Middle frontal gyrus (tissue), 1 donor: Measurements from ENCODE around the gene ADORA2A.

ENCODE experiments used
- DNase-seq: peaks from one replicate; pipeline ENCODE4 v3.0.0-alpha.2; 2015; ENCODE audit warnings: low spot score; ENCODE audit errors: extremely low spot score

ADORA2A gene

DNA sequence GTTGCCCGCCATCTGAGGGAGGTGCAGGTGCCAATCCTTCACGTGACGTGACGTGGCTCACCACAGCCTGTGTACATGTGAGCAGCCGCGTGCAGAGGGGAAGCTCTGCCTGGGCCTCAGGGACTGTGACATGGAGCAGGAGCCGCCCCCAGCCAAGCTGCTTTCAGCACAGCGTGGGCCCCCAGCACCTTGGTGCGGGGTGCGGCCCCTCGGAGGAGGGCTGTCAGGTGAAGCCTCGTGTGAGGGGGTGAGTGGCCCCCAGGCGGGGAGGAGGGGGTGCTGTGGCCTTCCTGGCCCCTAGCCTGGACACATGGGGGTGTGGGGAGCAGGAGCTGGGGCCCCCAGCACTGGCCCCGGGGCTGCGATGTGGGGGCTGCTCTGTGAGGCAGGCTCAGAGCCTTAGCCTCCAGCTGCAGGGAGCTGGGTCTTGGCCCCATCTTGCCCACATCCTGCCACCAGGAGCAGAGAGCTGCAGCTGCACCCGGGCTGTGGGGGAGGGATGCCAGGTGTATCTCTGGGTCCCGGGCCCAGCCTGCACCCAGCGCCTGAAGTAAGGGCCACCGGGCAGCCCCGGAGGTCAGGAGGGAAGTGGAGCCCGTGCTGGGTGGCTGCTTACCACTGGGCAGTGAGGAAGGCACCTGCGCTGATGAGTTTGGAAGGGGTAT lies at the start of gene ADORA2A:
Gene ADORA2A (plus strand): TSS at position 100 of the 665 bp plus-strand sequence. CDS start 5,806 bp downstream, outside the sequence.
- DNase-seq = no peak

DNA sequence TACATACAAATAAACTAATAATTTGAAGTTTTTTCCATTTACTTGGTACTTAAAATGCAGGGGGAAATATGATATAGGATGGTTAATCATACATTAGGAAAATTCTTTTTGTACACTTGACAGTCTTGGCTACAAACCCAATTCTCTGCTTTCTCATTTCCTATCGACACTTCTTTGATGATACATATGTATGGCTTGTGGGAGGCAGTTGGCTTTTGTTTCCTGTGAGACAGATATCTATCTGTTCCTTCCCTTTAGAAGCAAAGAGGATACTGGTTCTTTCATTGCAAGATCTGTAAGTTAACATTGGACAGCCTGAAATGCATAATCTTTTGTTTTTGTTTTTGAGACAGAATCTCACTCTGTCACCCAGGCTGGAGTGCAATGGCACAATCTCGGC lies 47.9 kb upstream of the ADORA2A start:
- DNase-seq = no peak

GRCh38 chr22:24380220-24380904 lies 47.0 kb upstream of the ADORA2A start:
- DNase-seq = no peak

DNA sequence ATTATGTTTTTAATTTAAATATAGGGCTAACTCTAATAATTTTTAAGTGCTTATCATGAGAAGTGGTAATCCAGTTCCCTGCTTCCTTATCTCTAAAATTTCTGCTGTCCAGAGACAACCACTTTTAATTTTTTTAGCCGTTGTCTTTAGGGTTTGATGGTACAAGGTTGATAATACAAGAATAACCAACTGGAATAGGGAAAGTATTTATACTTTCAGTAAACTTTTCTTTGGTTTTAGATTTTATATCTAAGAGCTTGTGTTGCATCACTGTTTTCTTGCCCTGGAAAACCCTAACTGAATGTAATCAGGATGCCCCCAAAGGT lies 46.5 kb upstream of the ADORA2A start:
- DNase-seq = no peak

- no peak for DNase-seq
Observed at GRCh38 chr22:24383061-24383460, 44.3 kb upstream of the ADORA2A start.

DNA sequence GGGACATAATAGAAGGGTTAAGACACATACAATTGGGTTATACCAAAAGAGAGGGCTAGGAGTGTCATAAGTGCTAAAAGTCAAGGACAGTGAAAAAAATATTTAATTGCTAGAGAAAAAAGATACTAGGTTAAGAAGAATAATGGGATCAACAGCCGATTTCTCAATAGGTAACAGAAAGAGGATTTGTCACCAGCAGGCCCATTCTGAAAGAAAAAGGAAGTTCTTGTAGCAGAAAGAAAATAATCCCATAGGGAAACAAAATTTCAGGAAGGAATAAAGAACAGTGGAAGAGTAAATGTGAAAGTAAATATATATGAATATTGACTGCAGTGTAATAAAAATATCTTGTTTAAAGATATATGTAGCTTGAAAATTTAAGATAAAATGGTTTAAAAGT lies 43.3 kb upstream of the ADORA2A start:
- DNase-seq = no peak

- DNase-seq = no peak
Observed at GRCh38 chr22:24386937-24387471, 40.4 kb upstream of the ADORA2A start.

DNA sequence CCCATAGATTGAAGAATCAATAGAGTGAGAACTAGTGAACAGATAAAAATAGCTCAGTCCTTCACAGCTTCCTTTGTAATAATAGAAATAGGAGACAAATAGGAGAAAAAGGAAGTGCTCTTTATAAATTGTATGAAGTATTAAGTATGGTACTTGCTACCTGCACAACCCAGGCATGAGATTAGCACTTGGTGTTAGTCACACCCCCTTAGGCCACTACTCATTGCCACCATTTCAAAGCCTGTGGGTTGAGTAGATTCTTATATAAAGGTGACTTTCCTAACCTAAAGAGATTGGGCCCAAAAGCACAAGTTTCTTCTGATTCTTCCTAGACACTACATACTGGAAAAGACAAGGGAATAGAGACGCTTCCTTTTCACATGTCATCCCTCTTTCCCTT lies 37.7 kb upstream of the ADORA2A start:
- no peak for DNase-seq

- DNase-seq = no peak
Observed at GRCh38 chr22:24390156-24390555, 37.2 kb upstream of the ADORA2A start.

DNA sequence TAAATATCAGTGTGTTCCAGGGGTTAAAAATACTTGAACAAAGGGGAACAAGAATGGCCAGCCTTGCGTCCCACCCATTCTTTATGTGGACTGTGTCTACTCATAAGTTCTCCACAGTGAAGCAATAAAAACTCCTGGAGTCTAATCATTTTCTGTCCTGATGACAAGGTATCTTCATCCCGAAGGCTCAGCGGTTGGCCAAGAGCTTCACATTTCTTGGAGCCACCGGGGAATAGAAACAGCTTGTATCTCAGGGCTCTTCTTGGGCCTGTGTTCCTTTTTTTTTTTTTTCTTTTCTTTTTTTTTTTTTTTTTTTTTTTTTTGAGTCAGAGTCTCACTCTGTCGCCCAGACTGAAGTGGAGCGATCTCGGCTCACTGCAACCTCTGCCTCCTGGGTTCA lies 36.8 kb upstream of the ADORA2A start:
- no peak for DNase-seq

DNA sequence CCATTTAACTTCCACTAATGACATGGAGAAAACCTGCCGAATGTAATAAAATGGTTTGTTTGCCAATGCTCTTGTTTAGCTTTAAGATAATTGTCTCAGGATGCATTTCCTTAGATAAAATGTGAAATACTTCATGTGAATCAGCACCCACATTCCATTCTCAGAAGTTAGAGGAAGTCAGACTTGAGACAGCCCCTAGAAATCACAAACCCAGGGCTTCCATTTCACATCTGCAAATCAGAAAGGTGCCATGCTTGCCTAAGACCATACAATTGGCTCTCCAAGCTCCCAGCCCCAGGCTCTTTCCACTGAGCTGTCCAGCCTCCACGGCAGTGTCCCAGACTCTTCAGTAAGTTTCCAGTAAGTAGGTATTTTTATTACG lies 35.6 kb upstream of the ADORA2A start:
- no peak for DNase-seq

DNA sequence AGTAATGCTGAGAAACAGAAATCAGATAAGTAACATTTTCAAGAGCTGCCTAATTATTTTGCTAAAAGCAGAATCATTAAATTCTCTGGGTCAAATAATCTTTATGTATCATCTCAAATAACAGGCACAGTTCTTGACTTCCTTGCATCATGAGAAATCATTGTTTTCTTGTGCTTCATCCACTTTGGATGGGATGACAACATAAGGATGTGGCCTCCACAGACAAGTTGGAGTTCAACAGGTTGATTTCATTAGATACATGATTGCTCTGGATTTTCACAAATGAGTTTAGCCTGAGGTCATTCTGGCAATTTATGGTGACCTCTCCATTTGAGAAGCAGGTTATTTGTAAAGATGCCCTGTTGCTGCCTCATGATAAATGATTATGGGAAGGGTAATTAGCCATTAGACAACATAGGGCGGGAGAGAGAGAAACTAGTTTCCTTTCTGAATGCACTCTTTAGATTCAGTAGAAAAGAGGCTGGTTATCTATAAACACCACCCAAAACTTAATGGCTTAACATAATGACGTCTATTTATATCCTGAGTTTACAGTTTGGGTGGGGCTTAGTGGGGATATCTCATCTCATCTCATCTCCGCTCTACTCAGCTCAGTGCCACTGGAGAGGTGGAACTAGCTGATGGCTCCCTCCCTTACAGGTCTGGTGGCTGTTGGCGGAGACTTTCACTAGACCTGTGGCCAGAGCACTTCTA lies 35.0 kb upstream of the ADORA2A start:
- DNase-seq = no peak

DNA sequence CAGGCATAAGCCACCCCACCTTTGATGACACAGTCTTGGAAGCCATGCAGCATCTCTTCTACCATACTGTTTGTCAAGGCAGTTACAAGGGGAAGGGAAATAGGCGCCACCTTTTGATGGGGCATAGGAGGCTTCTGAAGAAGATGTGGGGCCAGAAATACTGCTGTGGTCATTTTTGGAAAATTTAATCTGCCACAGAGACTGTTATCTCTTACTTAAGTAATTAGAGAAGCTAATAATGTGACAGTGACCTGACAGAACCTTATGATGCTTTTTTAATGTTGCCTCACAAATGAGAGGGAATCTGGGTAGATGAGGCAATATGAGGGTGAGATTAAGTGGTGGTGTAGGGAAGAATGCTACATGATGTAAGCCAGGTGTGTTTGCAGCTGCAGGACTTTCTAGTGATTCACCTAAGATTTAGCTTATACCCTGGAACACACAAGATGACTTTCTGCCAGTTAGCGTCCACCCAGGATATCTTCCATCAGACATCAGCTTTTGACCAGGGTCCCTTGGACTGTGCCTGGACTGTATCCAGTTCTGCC lies 34.3 kb upstream of the ADORA2A start:
- DNase-seq = no peak

- DNase-seq = no peak
Observed at GRCh38 chr22:24393848-24394247, 33.6 kb upstream of the ADORA2A start.

GRCh38 chr22:24394254-24394653 lies 33.1 kb upstream of the ADORA2A start:
- DNase-seq = no peak

DNA sequence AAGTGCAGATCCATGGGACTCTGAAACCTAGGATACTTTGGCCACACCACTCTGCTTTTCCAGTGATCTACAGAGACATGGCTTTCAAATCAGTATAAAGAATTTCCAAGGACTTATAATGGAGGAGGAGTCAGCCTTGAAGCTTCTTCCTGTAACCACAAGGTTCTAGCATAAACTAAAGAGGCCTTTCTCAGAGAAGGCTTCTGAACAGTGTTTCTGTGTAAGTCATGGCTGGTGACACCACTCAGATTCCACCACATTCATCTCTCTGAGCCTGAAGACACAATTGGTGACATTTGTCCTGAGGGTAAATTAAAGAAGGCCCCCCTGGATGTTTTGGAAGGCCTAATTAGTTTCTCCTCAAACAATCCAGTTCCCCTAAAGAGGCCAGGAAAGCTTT lies 29.0 kb upstream of the ADORA2A start:
- DNase-seq = no peak

DNA sequence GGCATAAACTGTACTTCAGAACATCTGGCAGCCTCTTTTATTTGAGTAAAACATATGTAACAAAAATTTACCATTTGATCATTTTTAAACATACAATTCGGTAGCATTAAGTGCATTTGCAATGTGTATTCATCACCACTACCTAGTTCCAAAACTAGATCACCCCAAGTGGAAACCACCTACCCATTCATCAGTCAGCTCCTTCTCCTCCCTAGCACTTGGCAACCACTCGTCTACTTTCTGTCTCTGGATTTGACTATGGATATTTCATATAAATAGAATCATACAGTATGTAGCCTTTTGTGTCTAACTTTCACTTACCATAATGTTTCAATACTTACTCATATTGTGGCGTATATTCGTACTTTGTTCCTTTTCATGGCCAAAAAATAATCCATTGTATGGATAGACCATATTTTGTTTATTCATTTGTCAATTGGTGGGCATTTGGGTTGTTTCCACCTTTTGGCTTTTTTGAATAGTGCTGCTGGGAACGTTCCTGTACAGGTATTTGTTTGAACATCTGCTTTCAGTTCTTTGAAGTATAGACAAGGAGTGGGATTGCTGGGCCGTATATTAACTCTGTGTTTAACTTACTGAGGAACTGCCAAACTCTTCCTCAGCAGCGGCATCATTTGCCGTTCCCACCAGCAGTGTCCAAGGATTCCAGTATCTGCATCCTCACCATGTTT lies 27.2 kb upstream of the ADORA2A start:
- no peak for DNase-seq

DNA sequence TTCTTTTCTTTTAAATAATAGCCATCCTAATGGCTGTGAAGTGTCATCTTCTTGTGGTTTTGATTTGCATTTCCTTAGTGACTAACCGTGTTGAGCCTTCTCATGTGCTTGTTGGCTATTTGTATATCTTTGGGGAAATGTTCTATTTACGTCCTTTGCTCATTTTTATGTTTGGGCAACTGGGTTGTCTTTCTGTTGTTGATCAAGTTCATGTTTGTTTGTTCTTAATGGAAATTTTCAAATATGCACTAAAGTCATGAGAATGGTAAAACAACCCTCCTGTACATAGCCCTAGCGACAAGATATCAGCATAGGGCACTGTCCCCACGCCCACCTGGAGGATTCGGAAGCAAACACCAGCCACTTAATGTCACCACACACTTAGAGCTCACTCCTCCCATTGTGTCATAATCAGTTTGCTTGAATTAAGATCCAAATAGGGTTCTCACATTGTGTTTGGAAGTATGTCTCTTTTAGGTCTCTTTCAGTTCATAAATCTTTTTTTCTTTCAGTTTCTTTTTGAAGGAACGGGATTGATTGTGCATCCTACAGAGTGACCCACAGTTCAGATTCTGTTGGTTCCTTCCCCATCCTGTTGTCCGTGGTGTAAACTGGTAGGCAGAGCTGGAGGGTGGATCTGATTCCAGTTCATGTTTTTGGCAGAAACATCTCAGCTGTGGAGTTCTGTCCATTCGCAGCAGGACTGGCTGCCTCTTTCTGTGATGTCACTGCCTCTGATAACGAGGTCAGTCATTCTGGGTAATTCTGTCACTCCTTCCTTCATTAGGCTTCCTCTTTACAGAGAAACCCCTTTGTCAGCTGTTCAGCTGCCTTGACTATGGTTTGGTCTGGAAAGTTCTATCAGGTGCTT lies 26.4 kb upstream of the ADORA2A start:
- no peak for DNase-seq

- DNase-seq = no peak
Observed at GRCh38 chr22:24401931-24402367, 25.4 kb upstream of the ADORA2A start.

DNA sequence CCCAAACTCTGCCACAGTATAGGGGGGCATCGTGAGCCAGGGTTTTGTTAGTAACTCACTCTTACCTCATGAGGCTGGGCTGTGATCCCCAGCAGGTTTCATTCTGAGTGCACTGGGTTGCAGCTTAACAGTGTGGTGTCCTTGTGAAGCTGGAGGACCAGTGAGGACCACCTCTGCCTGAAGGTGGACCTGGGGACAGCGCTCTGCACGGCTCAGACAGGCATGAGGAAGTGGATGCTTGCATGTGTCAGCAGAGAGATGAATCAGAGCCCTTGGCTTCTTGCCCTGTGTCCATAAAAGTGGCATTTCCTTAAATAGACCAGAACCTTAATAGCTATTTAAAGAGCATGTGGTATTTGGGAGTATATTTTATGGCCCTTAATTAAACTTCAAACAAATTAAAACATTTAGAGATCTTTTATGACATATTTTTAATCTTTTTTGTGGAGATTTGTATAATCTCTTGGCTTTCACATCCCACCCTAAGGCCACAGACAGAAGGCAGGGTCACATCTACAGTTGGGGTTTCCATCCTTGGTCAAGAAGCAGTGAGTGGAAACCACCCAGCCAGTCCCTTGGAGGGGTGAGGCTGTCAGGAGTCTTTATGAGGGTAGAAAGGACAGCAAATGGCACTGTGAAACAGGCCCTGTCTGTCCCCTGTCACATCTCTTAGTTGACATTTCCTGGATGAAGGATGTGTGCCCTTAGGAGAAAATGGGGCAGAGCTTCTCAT lies 24.8 kb upstream of the ADORA2A start:
- no peak for DNase-seq
